Sigmoid colon (tissue), 4 donors: Measurements from ENCODE around the gene VPS33A.

Experiments used
- EP300 ChIP-seq, 4 donors: sonication (generic); formaldehyde crosslinking; IDR thresholded peaks; one replicate each; pipeline ENCODE4 v1.6.1; 2017; ENCODE audit warnings: antibody characterized with exemption in 4 of 4
- POLR2A ChIP-seq, 2 donors: fragments of 450-650 bp; IDR thresholded peaks; one replicate each; pipeline ENCODE4 v1.6.1; 2016; ENCODE audit warnings: antibody characterized with exemption in 2 of 2, mild to moderate bottlenecking in 2 of 2, moderate library complexity in 2 of 2
- POLR2AphosphoS5 ChIP-seq, 4 donors: sonication (generic); formaldehyde crosslinking; IDR thresholded peaks; one replicate each; pipeline ENCODE4 v1.6.1; 2017; ENCODE audit warnings: antibody characterized with exemption in 4 of 4
- TF ChIP-seq, protein P1 (sequence below), 4 experiments: fragments of 450-650 bp in 3 of 4; fragments of 200-600 bp in 1 of 4; IDR thresholded peaks; one replicate each; pipeline ENCODE4 v1.5.1; 2016 to 2019; ENCODE audit warnings: antibody characterized with exemption in 4 of 4, mild to moderate bottlenecking in 3 of 4, moderate library complexity in 2 of 4

DNA sequence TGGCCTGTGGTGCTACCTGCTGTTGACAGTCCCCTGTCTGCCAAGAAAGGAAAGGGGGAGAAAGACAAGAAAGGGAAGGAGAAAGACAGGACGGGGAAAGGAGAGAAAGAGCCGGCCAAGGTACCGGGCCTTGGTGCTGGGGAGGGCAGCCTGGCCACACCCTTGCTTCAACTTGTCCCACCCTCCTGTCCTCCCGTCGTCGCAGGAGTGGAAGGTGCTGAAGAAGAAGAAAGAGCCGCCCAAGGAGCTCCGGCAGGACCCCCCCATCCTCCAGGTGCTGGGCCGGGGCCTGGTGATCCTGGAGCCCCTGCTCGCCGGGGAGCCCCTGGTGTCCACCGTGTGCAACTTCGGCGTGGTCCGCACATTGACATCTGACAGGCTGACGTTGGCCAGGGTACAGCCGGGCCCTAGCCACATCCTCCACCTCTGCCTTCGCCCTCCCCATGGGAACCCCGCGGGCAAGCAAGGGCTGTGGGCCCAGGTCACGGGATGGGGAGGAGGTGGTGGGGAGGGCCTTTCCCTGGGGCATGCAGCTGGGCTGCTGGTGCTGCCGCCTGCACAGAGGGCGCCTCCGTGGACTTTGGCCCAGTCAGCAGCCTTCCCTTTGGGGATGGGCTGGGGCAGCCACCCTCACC is 65.6 kb downstream of the VPS33A start:
- TF ChIP-seq, protein P1, sequence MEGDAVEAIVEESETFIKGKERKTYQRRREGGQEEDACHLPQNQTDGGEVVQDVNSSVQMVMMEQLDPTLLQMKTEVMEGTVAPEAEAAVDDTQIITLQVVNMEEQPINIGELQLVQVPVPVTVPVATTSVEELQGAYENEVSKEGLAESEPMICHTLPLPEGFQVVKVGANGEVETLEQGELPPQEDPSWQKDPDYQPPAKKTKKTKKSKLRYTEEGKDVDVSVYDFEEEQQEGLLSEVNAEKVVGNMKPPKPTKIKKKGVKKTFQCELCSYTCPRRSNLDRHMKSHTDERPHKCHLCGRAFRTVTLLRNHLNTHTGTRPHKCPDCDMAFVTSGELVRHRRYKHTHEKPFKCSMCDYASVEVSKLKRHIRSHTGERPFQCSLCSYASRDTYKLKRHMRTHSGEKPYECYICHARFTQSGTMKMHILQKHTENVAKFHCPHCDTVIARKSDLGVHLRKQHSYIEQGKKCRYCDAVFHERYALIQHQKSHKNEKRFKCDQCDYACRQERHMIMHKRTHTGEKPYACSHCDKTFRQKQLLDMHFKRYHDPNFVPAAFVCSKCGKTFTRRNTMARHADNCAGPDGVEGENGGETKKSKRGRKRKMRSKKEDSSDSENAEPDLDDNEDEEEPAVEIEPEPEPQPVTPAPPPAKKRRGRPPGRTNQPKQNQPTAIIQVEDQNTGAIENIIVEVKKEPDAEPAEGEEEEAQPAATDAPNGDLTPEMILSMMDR (IDR thresholded peaks at IDR 0.05), result no peak
- TF ChIP-seq POLR2A (IDR thresholded peaks at IDR 0.05), result no peak
- TF ChIP-seq POLR2AphosphoS5 (IDR thresholded peaks at IDR 0.05), result no peak
- TF ChIP-seq EP300 (IDR thresholded peaks at IDR 0.05), result no peak
